SK-N-SH treated with all-trans-retinoic acid at 6 μM for 48 hours (cell line): ENCODE data around the gene ARFGEF3.

Source experiments
- ESRRG ChIP-seq: fragments of 250-450 bp; sonication (Bioruptor Pico); IDR thresholded peaks from 2 replicates; pipeline ENCODE4 v1.6.1; 2021; ENCODE audit warnings: mild to moderate bottlenecking
- PATZ1 ChIP-seq: fragments of 250-450 bp; sonication (Bioruptor Pico); IDR thresholded peaks from 2 replicates; pipeline ENCODE4 v1.8.0; 2020; ENCODE audit warnings: mild to moderate bottlenecking, moderate library complexity, borderline replicate concordance
- ZFP30 ChIP-seq: fragments of 450-650 bp; formaldehyde crosslinking; IDR thresholded peaks from 2 replicates; pipeline ENCODE4 v1.5.0; 2022; ENCODE audit warnings: mild to moderate bottlenecking, moderate library complexity

GRCh38 chr6:138116661-138116999 lies 45.1 kb upstream of the ARFGEF3 start:
- TF ChIP-seq ZFP30 (CRISPR knock-in tag), result no peak
- no peak for TF ChIP-seq ESRRG
- TF ChIP-seq PATZ1, result no peak
